ENCODE measurements around the gene PTPRK.

GRCh38 chr6:128507337-128508310, 12.8 kb downstream of the PTPRK start:
- TF ChIP-seq MAX (IDR thresholded peaks at IDR 0.05) (no peak), EP300 (IDR thresholded peaks at IDR 0.05; ENCODE audit: borderline replicate concordance) (no peak), CEBPB (IDR thresholded peaks at IDR 0.05) (no peak), NFIC (IDR thresholded peaks at IDR 0.05) (no peak), YY1 (IDR thresholded peaks at IDR 0.05; ENCODE audit: low read depth) (no peak), USF1 (IDR thresholded peaks at IDR 0.05) (no peak), EGR1 (IDR thresholded peaks at IDR 0.05) (no peak), TAF1 (IDR thresholded peaks at IDR 0.05; ENCODE audit: low read depth) (no peak), FOXM1 (IDR thresholded peaks at IDR 0.05; ENCODE audit: borderline replicate concordance, low read depth) (no peak), TCF12 (IDR thresholded peaks at IDR 0.05; ENCODE audit: low read depth) (no peak), CREB1 (IDR thresholded peaks at IDR 0.05; ENCODE audit: low read depth) (no peak)

Measured in Ishikawa (cell line).